Fibroblast of skin of right biceps (primary cell): ENCODE data around the gene RWDD3.

Source experiments
- DNase-seq: peaks from one replicate; pipeline ENCODE4 v3.0.0-alpha.2; 2013

The RWDD3 gene

DNA sequence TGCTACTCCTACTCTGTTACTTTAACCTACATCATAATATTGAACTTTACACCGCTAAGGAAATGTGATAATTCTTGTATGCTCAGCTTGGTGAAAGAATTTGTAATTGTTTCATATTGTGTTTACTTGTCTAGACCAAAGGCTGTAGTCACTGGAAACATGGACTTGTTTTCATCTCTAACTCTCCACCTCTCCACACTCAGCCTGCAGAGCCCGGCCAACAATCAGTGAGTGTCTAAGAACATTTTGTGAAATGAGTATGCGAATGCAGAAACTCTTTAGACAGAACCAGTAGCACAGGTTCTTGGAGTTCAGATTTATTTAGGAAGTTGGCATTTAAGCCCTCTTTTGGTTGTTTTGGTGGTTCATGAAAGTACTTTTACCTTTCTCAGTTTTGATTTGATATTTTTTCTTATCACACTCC is 3.2 kb upstream of the RWDD3 start:
- no peak for DNase-seq

DNA sequence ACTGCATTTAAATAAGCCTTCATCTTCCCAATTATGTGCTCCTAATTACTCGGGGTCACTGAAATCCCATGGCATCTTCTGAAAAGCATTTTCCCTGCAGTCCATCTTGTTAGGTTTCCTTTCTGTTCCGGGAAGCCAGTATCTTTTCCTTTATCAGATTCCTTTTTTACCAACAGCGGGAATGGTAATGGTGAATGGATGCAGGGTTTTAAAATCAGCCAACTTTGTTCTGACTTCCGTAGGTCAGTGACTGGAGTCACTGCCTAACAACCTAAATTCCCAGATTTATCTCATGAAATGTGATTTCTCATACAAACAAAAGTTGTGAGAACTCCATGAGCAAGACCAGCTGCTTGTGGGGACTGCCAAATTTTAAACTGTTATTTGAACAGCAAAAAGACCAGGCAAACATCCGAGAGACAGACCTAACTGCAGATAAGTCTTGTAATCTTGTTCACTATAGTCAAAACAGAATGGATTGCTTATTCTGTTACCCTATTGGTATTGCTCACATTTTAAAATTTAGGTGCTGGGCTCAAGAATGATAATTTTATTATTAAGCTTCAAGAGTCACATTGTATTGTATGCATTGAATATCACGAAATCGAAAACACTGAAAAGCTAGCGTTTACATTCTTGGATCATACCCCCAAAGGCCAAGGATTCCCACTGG is 1.2 kb upstream of the RWDD3 start:
- DNase-seq: no peak

DNA sequence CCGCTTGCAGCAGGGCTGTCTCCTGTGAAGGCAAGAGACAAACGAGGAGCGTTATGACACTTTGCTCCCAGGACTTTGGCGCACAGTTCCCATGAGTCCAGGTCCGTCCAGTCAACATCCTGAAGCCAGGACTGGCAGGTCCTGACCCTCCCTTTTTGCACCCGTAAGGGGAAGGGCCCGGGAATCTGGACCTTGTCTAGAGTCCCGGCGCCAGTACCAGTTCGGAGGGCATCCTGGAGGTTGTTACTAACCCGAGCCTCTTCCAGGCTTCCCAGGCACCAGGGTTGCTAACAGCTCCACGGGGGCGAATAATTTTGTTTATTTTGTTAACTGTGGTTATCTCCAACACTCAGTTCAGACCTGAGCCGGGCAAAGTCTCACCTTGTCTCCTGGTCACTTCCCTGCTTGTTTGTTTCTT is 682 bp upstream of the RWDD3 start:
- peak; percentile 17 for DNase-seq

DNA sequence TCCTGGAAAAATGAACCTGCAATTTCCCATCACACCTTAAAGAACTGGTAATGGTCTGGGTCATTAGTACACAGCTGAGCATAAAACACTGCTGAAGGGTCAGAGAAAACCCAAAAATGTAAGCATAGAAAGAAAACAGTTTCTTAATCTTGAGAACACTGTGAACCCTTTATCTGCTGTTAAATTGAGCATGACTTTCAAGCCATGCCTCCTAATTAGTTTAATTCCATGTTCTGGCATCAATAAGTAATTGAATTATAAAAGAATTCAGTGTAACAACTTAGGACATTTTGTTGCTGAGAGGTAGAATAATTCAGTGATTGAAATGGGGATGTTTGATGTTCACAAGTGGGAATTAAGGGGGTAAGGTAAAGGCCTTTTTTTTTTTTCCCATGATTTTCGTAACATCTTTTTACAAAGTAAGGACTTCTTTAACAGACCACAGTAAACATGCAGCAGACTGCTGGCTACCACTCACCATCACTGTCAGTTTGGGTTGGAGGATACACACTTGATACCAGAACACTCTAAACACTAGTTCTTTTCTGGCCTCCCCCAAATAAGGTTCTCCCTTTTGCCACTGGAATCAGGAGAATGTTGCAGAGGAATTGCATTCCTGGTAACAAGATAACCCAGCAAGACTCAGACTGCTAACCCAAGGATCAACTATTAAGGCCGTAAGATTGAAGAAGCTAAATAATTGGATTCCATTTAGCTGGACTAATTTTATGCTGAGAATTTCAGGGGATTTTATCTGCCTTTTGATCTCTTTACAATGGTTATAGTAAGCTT is 3.0 kb downstream of the RWDD3 start:
- DNase-seq: peak; percentile 33

DNA sequence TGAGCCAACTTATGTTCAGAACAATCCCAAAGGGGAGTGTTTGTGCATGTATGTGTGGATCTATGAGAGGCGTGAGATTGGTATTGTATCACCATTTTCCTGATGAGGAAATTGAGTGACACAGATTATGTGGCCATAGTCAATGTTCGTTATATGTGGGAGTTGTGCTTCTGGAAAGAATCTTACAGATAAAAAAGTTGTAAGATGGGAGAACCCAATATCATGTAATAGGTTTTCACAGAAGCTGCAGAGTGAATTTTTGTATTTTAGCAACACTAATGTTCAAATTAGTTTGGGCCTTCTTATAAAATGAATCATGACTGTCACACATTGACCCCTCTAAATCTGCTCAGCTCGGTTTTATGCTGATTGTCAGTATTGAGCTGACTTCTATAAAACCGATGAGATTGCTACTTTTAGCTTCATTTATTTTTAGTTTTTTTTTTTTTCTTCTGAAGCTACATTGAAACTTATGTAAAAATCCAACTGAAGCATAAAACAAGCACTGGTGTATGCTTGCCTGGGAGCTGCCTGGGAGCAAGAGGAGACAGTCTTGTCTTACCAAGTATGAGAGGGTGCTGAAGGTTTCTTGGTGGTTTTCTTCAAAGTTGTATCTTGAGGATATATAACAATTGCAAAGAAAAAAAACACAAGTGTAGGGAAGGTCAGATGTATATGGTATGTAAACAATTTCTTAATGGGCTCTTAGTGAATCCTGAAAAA is 4.1 kb downstream of the RWDD3 start:
- DNase-seq: no peak

DNA sequence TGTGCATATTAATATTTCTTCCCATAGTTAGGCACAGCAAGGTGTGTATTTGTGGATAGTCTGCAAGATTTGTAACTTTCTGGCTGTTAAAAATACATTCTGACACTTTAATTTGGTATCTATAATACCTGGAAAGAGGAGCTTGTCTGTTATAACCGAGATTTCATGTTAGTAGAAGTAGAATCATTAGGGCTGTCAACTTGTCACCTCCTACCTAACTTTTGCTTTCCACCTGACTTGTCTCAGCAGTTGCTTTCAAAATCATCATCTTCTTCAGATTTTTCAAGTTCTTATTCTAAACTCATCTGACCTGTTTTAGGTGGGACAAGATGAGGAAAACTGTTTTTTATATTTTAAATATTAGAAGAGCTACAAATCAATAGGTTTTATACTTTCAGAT is 11.0 kb downstream of the RWDD3 start:
- no peak for DNase-seq

DNA sequence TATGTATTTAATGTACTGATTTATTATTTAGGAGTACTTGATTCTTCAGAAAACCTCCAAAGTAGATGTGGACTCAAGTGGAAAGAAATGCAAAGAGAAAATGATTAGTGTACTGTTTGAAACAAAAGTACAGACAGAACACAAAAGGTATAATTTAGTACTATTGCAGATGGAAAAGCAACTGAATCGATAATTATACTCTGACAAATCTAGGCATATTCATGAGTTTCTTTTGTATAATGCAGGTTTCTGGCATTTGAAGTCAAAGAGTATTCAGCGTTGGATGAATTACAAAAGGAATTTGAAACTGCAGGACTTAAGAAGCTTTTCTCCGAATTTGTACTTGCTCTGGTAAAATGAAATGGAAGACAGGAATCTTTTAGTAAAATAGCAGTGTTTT is 12.5 kb downstream of the RWDD3 start:
- DNase-seq: no peak

DNA sequence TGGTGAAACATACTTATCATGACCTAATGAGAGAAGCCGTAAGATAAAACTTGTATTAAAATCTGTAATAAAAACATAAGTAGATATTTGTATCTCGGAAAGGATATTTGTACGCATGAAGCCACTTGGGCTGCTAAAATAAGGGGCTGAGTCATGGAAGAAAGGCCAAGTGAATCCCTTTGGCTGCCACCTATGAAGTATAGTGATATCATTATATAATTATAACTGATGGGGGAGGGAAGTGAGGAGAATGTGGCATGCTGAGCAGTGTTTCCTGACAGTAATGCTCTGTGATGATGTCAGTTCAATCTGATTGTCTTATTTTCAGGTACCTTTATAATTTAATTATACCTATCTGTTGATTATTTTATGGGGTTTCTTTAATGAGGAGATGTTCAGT is 13.6 kb downstream of the RWDD3 start:
- no peak for DNase-seq

DNA sequence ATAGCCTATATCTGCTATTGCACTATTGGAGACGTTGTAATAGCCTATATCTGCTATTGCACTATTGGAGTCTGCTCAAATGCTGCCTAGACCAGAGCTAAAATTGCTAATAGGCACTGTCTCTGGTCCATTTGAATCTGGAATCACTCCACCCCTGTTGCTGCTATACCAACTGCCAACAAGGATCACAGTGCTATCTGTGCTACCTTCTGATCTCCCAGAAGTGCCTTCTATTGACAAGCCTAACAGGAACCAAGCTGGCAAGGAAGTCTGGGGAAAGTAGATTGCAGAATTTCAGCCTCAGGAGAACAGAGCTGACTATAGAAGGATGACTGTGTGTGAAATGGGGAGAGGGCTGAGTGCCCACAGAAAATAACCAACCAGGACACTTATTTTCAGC is 15.9 kb downstream of the RWDD3 start:
- DNase-seq: no peak

DNA sequence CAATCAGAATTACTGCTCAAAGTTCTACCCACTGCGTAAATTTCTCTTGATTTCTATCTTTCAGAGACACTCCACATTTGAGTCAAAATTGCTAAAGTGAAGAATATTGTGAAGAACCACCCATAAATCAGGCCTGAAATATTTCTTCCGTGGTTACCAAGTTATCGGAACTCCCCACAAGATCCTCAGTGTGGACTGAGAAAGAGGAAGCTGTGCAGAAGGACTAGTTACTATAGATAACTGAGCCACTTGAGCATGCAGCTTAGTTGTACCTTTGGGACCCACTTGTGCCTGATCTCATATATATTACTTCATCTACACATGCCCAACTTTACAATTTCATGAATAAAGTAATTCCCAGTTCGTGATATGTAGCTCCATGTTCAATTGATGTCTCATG is 18.4 kb downstream of the RWDD3 start:
- no peak for DNase-seq

DNA sequence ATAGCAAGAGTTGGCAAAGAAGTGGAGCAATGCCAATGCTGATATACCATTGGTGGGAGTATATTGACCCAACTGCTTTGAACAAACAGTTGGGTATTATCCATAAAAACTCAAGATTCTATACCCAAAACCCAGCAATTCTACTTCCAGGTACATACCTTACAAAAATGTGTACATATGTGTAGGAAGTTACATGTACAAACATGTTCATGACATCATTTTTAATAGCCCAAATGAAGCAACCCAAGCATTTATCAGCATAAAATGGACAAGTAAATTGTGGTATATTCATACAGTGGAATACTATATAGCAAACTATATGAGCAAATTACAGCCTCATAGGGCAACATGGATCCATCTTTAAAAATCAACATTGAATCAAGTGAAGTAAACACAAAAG is 20.9 kb downstream of the RWDD3 start:
- DNase-seq: no peak

DNA sequence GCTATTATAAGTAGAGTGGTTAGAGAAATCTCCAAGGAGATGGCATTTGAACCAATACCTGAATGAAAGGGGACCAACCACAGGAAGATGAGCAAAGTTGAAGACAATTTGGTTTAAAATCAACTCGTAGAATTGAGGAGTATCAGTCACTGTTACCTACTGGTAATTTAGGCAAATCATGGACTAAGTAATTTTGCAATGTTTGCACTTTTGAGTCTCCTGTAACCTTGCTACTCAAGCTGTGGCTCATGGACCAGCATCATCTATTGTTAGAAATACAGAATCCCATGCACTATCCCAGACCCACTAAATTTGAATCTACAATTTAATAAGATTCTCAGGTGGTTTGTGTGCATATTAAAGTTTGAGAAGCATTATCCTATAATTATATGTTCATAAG is 21.8 kb downstream of the RWDD3 start:
- no peak for DNase-seq

DNA sequence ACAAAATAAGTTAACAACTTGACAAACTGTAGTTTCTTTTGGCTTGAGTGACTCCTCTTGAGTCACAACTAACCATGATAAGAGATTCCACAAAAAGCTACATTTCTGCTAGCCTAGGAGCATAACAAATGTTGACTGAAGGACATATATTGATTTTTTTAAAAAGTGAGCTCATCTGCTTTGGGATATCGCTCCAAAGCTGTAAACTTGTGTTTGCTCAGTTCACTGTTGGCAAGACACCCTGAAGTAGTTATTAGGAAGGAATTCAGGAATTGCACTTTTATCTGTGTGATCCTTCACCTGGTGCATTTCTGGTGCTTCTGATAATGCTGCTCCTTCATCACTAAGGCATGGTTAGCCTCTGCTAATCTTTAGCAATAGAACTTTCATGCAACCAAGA is 23.7 kb downstream of the RWDD3 start:
- no peak for DNase-seq

DNA sequence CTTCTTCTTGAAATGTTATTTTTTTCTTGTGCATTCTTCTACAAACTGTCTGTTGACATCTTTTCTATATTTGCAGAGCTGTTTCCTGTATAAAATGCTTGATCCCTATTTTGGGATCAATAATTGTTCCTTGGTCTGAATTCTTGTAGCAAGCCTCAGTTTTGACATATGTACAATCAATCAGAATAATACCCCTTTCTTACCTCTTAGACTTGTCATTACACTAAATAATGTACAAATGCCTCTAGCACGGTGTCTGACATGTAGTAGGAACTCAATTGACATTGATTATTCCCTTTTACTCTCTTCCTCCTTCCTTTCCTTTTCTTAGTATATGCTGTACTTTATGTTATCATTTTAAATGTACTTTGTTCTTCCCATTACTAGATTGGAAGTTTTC is 25.2 kb downstream of the RWDD3 start:
- no peak for DNase-seq

DNA sequence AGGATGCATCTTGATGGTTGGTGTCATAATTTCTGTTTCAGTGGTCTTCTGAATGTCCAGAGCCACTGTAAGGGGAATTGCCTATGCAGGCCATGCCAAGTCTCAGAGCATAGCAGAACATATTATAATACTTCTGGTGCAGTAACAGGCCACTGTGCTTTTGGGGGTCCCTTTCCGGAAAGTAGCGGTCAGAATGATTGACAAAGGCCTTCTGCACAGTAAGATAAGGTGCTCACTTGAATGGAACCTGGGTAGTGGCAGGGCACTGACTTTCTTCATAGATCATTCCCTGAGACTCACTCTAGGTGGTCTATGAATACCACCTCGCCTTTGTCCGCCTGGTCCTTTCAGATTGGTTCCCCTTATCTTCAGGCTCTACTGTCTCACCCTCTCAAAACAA is 28.9 kb downstream of the RWDD3 start:
- no peak for DNase-seq

DNA sequence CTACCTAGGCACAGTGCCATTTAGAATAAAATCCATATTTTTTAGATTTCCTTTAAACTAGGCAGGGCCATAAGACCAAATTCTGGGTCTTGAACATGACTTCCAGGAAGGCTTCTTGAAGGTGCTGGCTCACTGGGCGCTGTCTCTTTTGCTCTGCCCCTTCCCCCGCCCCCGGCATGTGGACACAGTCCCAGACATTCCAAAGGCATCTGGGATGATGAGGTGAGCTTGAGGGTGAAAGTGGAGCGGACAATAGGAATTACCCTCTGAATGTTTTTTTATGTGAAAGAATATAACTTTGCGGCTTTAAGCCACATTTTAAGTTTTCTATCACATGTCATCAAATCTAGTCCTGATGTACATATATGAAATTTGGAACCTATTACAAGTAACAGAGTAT is 29.4 kb downstream of the RWDD3 start:
- DNase-seq: peak; percentile 56

DNA sequence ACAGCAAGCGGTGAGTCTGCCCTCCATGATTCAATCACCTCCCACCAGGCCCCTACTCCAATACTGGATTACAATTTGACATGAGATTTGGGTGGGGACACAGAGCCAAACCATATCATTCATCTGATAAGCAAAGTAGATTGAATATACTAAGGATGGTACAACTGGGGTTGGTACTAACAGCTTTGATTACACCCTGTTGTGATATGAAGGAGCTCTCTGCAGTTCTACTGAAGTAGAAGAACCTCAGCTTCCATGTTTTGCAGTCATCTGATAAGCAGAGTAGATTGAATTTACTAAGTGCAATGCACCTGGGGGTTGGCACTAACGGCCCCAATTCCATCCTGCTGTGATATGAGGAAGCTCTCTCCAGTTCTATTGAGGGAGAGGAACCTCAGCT is 31.1 kb downstream of the RWDD3 start:
- DNase-seq: no peak

DNA sequence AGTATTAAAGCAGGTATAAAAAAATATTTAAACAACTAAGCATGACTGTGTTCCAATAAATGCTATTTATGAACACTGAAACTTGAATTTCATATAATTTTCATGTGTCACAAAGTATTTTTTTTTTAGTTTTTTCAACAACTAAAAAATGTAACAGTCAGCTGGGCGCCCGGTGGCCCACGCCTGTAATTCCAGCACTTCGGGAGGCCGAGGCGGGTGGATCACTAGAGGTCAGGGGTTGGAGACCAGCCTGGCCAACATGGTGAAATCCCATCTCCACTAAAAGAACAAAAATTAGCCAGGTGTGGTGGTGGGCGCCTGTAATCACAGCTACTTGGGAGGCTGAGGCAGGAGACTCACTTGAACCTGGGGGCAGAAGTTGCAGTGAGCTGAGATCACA is 42.4 kb downstream of the RWDD3 start:
- no peak for DNase-seq

DNA sequence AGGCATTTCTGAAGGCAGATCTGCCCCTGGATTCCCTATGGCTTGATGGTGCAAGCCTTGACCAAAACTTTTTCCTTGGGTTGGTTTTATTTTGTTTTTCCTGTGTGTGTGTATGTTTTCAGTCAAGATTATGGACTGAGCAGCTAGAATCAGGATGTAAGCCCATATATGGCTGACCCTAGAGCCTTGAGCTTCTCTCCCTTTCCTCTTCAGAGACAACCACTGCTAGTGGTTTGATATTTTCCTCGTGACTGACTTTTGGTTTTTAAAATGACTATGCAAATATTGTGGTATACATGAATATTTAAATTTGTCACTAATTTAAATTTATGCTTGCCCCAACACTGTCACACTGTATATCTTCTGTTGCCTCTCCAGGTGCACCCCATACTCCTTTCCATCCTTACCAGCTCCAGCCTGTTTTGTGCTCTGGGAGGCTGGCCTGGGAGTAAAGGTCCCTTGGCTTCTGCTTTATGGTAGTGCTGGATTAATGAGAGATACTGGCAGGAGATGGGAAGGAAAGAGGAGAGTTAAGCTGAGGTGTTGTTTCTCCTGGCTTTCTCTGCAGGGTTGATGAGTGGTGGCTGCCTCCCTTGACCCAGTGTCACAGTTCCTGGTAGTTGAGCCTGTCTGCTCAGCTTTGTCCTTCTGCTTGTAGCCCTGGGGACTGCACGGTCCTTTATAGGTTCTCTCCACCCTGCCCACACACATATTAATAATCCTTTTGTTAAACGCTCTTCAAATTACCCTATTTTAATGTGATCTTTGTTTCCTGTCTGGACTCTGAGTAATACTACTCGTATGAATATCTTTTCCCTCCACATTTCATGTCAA is 44.4 kb downstream of the RWDD3 start:
- no peak for DNase-seq

DNA sequence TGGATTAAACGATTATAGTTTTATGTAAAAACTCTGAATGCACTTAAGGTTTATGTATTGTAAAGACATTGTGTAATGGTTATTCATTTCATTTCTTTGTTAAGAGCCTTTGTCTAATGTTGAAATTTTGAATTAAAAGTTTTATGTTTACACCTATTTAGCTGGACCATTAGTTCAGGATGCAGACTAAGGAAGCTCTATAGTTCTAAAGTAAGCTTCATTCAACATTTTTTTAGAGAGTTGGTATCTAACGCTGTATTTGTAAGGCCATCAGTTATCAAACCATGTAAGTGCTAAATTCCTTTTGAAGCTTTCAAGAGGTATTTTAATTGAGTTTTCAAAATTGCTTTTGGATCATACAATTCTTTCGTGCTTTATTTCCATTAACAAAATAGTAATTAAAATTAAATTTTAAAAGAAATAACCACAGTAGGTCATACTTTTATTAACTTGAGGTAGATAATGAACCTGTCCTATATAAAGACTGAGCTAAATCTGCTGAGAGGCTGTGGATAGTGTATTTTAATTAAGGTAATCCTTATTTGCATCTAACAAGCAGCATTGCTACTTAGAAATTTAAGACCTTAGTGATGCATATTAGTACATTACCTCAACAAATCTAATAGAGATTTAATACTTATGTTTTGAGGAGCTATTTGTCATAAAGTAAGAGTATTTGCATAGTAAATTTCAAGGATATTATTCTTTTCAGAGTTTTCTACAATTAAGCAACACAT is 47.9 kb downstream of the RWDD3 start:
- DNase-seq: no peak

DNA sequence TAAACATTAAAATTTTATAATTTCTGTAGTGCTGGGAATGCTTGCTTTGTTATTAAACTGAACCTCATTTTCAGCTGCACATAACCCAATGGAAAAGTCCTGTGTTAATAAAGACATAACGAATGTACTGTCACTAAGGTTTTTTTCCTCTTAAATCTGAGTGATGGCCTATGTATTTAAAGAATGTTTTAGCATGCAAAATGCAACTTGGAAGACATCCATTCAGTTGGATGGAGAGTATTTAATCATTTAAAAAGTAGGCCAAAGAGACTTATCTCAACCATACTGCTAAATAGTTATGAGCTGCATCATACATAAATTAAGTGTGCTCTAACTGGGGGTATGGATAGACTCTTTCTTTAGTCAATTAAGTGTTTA is 48.5 kb downstream of the RWDD3 start:
- peak; percentile 83 for DNase-seq

DNA sequence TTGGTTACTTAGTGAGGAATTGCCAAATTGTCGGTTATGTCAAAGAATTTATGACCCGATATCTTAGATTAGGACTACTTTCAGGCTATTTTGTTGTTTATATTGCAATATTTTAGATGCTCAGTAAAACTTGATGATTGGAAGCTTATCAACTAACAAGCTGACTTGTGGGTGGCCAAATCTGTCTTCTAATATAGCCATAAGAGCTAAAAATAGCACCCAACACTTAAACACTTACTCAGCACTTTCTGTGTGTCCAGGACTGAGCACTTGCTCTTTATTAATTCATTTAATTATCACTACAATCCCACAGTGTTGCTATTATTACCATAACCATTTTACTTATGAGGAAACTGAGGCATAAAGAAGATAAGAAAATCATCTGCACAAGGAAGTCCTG is 50.4 kb downstream of the RWDD3 start:
- no peak for DNase-seq

DNA sequence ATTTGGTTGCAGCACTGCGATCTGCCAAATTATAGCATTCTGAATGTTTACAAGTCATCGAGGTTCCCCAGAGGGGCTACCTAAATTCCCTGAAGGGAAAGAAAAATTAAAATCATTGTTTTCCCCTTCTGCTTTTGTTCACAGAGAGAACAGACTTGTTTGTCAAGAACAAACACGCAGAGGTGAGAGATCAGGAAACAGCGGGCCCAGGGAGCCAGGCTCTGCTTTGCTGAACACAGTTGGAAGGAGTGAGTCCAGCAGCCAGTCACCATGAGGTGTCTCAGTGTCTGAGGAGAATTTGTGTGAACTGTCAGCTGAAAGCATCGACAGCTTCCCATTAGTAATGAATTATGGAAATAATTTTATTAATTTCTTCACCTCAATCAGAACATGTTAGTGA is 52.5 kb downstream of the RWDD3 start:
- no peak for DNase-seq
